ENCODE measurements around the gene TTLL13.

GRCh38 chr15:90225047-90225446, 24.3 kb upstream of the TTLL13 start:
- no peak for TF ChIP-seq POLR2A (IDR thresholded peaks at IDR 0.05)
- TF ChIP-seq, protein P1, sequence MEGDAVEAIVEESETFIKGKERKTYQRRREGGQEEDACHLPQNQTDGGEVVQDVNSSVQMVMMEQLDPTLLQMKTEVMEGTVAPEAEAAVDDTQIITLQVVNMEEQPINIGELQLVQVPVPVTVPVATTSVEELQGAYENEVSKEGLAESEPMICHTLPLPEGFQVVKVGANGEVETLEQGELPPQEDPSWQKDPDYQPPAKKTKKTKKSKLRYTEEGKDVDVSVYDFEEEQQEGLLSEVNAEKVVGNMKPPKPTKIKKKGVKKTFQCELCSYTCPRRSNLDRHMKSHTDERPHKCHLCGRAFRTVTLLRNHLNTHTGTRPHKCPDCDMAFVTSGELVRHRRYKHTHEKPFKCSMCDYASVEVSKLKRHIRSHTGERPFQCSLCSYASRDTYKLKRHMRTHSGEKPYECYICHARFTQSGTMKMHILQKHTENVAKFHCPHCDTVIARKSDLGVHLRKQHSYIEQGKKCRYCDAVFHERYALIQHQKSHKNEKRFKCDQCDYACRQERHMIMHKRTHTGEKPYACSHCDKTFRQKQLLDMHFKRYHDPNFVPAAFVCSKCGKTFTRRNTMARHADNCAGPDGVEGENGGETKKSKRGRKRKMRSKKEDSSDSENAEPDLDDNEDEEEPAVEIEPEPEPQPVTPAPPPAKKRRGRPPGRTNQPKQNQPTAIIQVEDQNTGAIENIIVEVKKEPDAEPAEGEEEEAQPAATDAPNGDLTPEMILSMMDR (IDR thresholded peaks at IDR 0.05), result no peak

All from right lobe of liver (tissue), 4 donors.